GM06990 (cell line): ENCODE data around the gene ADGRD2.

Experiments
- DNase-seq: peaks from one replicate; pipeline ENCODE4 v3.0.0-alpha.2; 2011; ENCODE audit not compliant: insufficient read length; ENCODE audit errors: extremely low read depth
- H3K27me3 ChIP-seq: replicated peaks from 2 replicates; pipeline ENCODE4 v1.6.0; 2011; ENCODE audit warnings: low read length; ENCODE audit not compliant: control insufficient read depth, insufficient read depth
- H3K36me3 ChIP-seq: 2 replicates; pipeline ENCODE4 v1.5.1; 2011; ENCODE audit warnings: low read length; ENCODE audit not compliant: control insufficient read depth, insufficient read depth
- H3K4me3 ChIP-seq: replicated peaks from 2 replicates; pipeline ENCODE4 v1.5.1; 2011; ENCODE audit warnings: low read depth, mild to moderate bottlenecking, control low read depth, low read length
- TF ChIP-seq, protein P1 (sequence below): IDR thresholded peaks from 2 replicates; pipeline ENCODE4 v1.5.1; 2011; ENCODE audit warnings: low read length, control low read depth, mild to moderate bottlenecking, inconsistent platforms; ENCODE audit not compliant: insufficient read depth, poor library complexity, severe bottlenecking

The ADGRD2 gene

DNA sequence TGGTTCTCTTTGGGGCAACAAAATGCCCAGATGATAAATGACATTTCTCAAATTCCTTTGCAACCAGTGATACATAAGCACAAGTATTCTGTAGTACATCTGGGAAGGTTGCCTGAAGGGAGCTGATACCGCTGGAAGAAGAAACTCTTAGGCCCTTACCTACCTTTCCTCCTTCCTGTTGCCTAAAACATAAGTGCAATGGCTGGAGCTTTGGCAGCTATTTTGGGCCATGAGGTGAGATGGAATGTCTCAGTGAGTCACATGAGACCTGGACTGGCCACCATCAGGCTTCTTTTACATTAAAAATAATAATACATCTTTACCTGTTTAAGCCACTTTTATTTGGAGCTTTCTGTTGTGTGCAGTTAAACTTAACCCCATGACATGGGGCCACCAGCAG is 11.2 kb upstream of the ADGRD2 start:
- no peaks in the 10 kb centered on the region for H3K36me3 ChIP-seq
- TF ChIP-seq, protein P1, sequence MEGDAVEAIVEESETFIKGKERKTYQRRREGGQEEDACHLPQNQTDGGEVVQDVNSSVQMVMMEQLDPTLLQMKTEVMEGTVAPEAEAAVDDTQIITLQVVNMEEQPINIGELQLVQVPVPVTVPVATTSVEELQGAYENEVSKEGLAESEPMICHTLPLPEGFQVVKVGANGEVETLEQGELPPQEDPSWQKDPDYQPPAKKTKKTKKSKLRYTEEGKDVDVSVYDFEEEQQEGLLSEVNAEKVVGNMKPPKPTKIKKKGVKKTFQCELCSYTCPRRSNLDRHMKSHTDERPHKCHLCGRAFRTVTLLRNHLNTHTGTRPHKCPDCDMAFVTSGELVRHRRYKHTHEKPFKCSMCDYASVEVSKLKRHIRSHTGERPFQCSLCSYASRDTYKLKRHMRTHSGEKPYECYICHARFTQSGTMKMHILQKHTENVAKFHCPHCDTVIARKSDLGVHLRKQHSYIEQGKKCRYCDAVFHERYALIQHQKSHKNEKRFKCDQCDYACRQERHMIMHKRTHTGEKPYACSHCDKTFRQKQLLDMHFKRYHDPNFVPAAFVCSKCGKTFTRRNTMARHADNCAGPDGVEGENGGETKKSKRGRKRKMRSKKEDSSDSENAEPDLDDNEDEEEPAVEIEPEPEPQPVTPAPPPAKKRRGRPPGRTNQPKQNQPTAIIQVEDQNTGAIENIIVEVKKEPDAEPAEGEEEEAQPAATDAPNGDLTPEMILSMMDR = no peak
- H3K27me3 ChIP-seq = no peaks in the 10 kb centered on the region
- H3K4me3 ChIP-seq = no peak overlapping the region
- no peak for DNase-seq

DNA sequence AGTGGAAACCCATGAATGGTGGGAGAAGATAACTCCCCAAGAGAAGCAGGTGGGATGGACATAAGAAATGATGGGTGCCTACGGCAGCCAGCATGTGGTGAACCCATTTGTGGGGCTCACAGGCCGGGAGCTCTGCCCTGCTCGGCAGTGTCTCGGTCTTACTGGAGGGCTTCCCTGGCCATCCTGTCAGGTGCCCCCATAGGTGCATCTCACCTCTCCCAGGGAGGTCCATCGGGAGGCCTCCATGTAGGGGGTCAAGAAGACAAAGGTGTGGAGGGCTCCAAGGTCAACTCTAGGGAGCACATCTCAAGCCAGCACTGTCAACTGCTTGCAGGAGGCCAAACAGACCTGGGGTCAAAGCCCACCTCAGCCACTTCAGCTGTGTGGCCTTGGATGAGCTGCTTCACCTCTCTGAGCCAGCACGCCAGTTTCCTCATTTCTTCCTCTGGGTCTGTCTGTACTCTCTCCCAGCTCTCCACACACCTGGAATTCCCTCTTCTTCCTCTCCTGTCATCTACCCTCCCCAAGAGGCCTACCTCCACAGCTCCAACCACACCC is 10.5 kb upstream of the ADGRD2 start:
- Histone ChIP-seq H3K4me3 (no peak overlapping the region), H3K36me3 (no peaks in the 10 kb centered on the region), H3K27me3 (no peaks in the 10 kb centered on the region)
- no peak for DNase-seq
- TF ChIP-seq, protein P1 = no peak

DNA sequence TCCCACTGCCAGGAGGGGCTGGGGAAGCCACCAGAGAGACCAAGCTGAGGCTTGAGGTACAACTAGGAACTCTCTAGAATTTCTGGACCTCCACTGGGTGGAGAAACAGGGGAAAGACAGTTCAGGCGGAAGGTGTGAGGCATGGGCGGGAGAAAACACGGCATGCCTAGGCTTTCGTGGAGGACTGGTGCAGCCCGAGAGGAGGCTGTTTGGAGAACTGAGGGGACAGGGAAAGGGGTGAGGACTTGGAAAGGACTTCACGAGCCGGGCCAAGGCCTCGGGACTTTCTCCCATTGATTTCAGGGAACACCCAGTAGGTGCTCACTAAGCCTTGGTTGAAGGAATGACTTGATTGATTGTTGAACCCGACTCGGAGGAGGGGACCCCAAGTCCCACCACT is 9.5 kb upstream of the ADGRD2 start:
- no peak for DNase-seq
- H3K36me3 ChIP-seq = no peaks in the 10 kb centered on the region
- TF ChIP-seq, protein P1 = no peak
- H3K27me3 ChIP-seq = no peaks in the 10 kb centered on the region
- H3K4me3 ChIP-seq = no peak overlapping the region

DNA sequence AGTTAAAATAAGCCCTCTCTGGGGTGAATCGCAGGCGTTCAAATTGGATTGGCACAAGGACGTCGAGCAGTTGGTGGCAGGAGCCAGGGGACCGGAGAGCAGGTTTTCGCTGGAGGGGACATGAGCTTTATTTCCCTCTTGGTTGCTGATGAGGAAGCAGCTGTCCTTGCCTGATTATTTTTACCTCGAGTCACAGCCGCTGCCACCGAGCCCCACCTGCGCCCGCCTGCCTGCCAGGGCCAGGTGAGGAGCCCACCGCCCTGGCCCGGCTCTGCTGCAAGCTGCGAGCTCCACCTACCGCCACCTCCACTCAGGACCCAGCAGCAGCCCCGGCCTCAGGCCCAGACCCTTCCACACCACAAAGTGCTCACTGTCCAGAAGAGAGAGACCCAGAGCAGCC is 9.0 kb upstream of the ADGRD2 start:
- Histone ChIP-seq H3K27me3 (no peaks in the 10 kb centered on the region), H3K4me3 (no peak overlapping the region), H3K36me3 (no peaks in the 10 kb centered on the region)
- no peak for DNase-seq
- TF ChIP-seq, protein P1 = peak; percentile 19

DNA sequence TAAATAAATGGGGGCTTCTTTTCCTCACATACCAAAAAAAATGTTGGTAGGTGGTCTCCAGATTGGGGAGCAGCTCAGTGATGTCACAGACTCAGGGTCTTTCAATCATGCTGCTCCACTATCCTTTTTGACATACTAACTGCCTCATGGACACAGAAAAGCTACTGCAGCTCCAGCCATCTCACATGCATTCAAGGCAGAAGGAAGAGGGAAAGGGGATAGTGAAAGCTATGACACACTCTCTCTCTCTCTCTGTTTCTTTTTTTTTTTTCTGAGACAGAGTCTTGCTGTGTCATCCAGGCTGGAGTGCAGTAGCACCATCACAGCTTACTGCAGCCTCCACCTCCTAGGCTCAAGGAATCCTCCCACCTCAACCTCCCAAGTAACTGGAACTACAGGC is 7.9 kb upstream of the ADGRD2 start:
- H3K27me3 ChIP-seq = no peaks in the 10 kb centered on the region
- H3K36me3 ChIP-seq = no peaks in the 10 kb centered on the region
- no peak for DNase-seq
- TF ChIP-seq, protein P1 = no peak
- no peak overlapping the region for H3K4me3 ChIP-seq

DNA sequence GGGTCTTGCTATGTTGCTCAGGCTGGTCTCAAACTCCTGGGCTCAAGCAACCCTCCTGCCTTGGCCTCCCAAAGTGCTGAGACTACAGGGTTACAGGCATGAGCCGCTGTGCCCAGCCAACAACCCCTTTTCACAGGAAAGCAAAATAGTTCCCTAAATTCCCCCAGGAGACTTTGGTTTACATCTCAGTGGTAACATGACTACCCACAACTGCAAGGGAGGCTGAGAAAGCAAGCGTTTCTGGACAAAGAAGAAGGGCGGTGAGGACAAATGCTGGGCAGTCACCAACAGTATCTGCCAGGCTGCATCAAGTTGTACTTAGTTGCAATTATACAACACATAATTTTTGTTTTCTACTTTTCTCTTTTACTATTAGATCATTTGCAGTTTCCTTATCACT is 7.4 kb upstream of the ADGRD2 start:
- TF ChIP-seq, protein P1 = no peak

More for the DNA sequence above, 7.4 kb upstream of the ADGRD2 start:
- H3K36me3 ChIP-seq = no peaks in the 10 kb centered on the region
- H3K27me3 ChIP-seq = no peaks in the 10 kb centered on the region
- no peak overlapping the region for H3K4me3 ChIP-seq
- DNase-seq = no peak
